Heart right ventricle (tissue), 16 donors: ENCODE data around the gene CBFA2T3. TPM values are rescaled to one million over a fixed set of nuclear protein-coding genes. Genes with fewer than 3 reads are reported as not detected.

Source experiments
- ATAC-seq, 8 donors: fragments of 200-7000 bp; cut with Tn5 transposase; one replicate each; pipeline ENCODE4 v1.9.1; 2020; ENCODE audit warnings: mild to moderate bottlenecking in 8 of 8, moderate library complexity in 8 of 8, moderate number of reproducible peaks in 1 of 8
- DNase-seq, 2 donors: peaks; one replicate each; pipeline ENCODE4 v3.0.0-alpha.2; 2020
- H3K27ac ChIP-seq, 10 donors: fragments of 200-600 bp; sonication (generic) in 2 of 10; one replicate each; pipeline versions ENCODE4 v1.5.0 to v1.8.0; 2020 to 2022; ENCODE audit warnings: mild to moderate bottlenecking in 3 of 10
- H3K27me3 ChIP-seq, 7 donors: fragments of 200-600 bp; one replicate each; pipeline ENCODE4 v1.8.0; 2021 to 2022; ENCODE audit warnings: mild to moderate bottlenecking in 2 of 7
- H3K36me3 ChIP-seq, 9 donors: fragments of 200-600 bp; sonication (generic) in 1 of 9; one replicate each; pipeline versions ENCODE4 v1.5.0 to v1.8.0; 2020 to 2022; ENCODE audit warnings: mild to moderate bottlenecking in 2 of 9
- H3K4me1 ChIP-seq, 9 donors: fragments of 200-600 bp; sonication (generic) in 1 of 9; one replicate each; pipeline versions ENCODE4 v1.5.0 to v1.8.0; 2020 to 2022; ENCODE audit warnings: mild to moderate bottlenecking in 4 of 9
- H3K4me3 ChIP-seq, 10 donors: fragments of 200-600 bp; sonication (generic) in 2 of 10; one replicate each; pipeline versions ENCODE4 v1.5.0 to v1.8.0; 2020 to 2022; ENCODE audit warnings: mild to moderate bottlenecking in 7 of 10, moderate library complexity in 2 of 10
- H3K9me3 ChIP-seq, 11 donors: fragments of 200-600 bp in 10 of 11; sonication (generic) in 2 of 11; one replicate each; pipeline versions ENCODE4 v1.5.0 to v1.8.0; 2013 to 2022; ENCODE audit warnings: mild to moderate bottlenecking in 2 of 11, control low read depth in 1 of 11, moderate library complexity in 1 of 11
- CTCF ChIP-seq, 9 donors: fragments of 200-600 bp; sonication (generic) in 2 of 9; IDR thresholded peaks; one replicate each; pipeline versions ENCODE4 v1.5.0 to v1.8.0; 2021 to 2022; ENCODE audit warnings: antibody characterized with exemption in 9 of 9, mild to moderate bottlenecking in 5 of 9, moderate library complexity in 1 of 9
- WGBS, 2 donors: extraction: QIAGEN DNeasy Blood & Tissue Kit; methylation state at CpG; one replicate each; pipeline ENCODE4 v1.1.7; 2013; ENCODE audit warnings: inconsistent platforms in 1 of 2; 5-methylcytosine and 5-hydroxymethylcytosine counted together
- intact Hi-C, 10 donors: fragments of 100-400 bp; cut with DNase I; formaldehyde crosslinking; loops; one replicate each; pipeline versions ENCODE4 v1.11.1 to v1.14.2; 2022
- polyA plus RNA-seq, 2 donors: library from polyadenylated mRNA; stranded (reverse); fragments of 200-250 nt; gene quantifications; one replicate each; pipeline ENCODE4 v1.2.3, GENCODE V29; 2013
- total RNA-seq, 10 donors: library from RNA; stranded (reverse); fragmentation: NEBNext Ultra II Directional in 3 of 10; extraction: Animal tissue kit (Norgen Biotek cat#: 25700) in 3 of 10; gene quantifications; one replicate each; pipeline versions ENCODE4 v1.2.1 to v1.2.4, GENCODE V29; 2021 to 2023
- donor health status: Arrhythmogenic right ventricular cardiomyopathy.
- donor health status: ischemic (EF 13 %, LVEDD 7.1; RV severe dilation, severe dysfunction).
- donor health status: healthy with polysubstance abuse.
- donor health status: DM: no; HTN: yes; CAD: no.
- donor health status: DM: no; HTN: no; CAD: no.
- donor health status: ischemic (EF 25% LVEDD 6.9; RV normal size, moderate dysfunction).
- donor health status: ischemic (EF 25% LVEDD 5.7; RV mildly dilated, moderate dysfunction).
- donor health status: healthy.
- donor health status: DM: yes; HTN: yes; CAD: no.
- donor health status: Ischemic cardiomyopathy.
- donor health status: ischemic (EF 35%, LVEDD 5.7; RV mildly dilated, moderate dysfunction).
- donor health status: nonischemic (EF 11% LVEDD 7.7; RV severe dilation, severe dysfunction).
- donor health status: DM: yes; HTN: yes; CAD: no.
- donor health status: PGD.
- donor health status: ischemic (EF 29% LVEDD 5.4; RV normal size, mild dysfunction).
- donor health status: nonischemic (EF 23%, LVEDD 6.1; RV moderate dilation, normal function).

CBFA2T3 gene
- total and polyA plus RNA-seq, 12 donors = 3.1 to 17.6 (median 6.1) TPM

- ATAC-seq (no peak), DNase-seq (no peak)
- Histone ChIP-seq H3K27ac (no peak overlapping the region), H3K4me1 (peaks cover 0 to 7% (median 0%) of the 10 kb centered on the region in 9 donors), H3K27me3 (peaks cover 0 to 69% (median 56%) of the 10 kb centered on the region in 7 donors), H3K9me3 (peaks cover 0 to 33% (median 14%) of the 10 kb centered on the region in 11 donors), H3K4me3 (no peak overlapping the region), H3K36me3 (no peaks in the 10 kb centered on the region)
- WGBS, 2 donors = 86 to 87% methylated on average over 28 of the region's 28 CpGs
- intact Hi-C loops = no loop called here
- no peak for TF ChIP-seq CTCF (IDR thresholded peaks at IDR 0.05)
Measured at GRCh38 chr16:88995746-88996535, 18.9 kb upstream of the CBFA2T3 start.

GRCh38 chr16:88995194-88995593, 18.2 kb upstream of the CBFA2T3 start:
- TF ChIP-seq CTCF (IDR thresholded peaks at IDR 0.05) = no peak
- 70 to 72% methylated on average over 16 of the region's 16 CpGs for WGBS, 2 donors
- H3K36me3 ChIP-seq = no peaks in the 10 kb centered on the region
- no peak overlapping the region for H3K4me3 ChIP-seq
- no peak overlapping the region for H3K27ac ChIP-seq
- peaks cover 0 to 69% (median 55%) of the 10 kb centered on the region in 7 donors for H3K27me3 ChIP-seq
- H3K4me1 ChIP-seq = peaks cover 0 to 7% (median 0%) of the 10 kb centered on the region in 9 donors
- ATAC-seq (no peak), DNase-seq (no peak)
- intact Hi-C loops = no loop called here
- H3K9me3 ChIP-seq = peaks cover 0 to 26% (median 14%) of the 10 kb centered on the region in 11 donors

- ATAC-seq (no peak), DNase-seq (no peak)
- WGBS, 2 donors = 51 to 55% methylated on average over 12 of the region's 12 CpGs
- no peaks in the 10 kb centered on the region for H3K36me3 ChIP-seq
- TF ChIP-seq CTCF (IDR thresholded peaks at IDR 0.05) = no peak
- H3K4me1 ChIP-seq = peaks cover 0 to 7% (median 0%) of the 10 kb centered on the region in 9 donors
- no peak overlapping the region for H3K4me3 ChIP-seq
- H3K9me3 ChIP-seq = peaks cover 0 to 26% (median 14%) of the 10 kb centered on the region in 11 donors
- intact Hi-C loops = no loop called here
- H3K27ac ChIP-seq = no peak overlapping the region
- peaks cover 0 to 73% (median 60%) of the 10 kb centered on the region in 7 donors for H3K27me3 ChIP-seq
Measured at GRCh38 chr16:88994695-88995094, 17.7 kb upstream of the CBFA2T3 start.

- TF ChIP-seq CTCF (IDR thresholded peaks at IDR 0.05) = no peak
- H3K27ac ChIP-seq = no peak overlapping the region
- H3K4me1 ChIP-seq = peaks cover 0 to 7% (median 0%) of the 10 kb centered on the region in 9 donors
- H3K36me3 ChIP-seq = no peaks in the 10 kb centered on the region
- no peak overlapping the region for H3K4me3 ChIP-seq
- 77 to 79% methylated on average over 19 of the region's 19 CpGs for WGBS, 2 donors
- no peak for DNase-seq
- intact Hi-C loops = no loop called here
- no peak for ATAC-seq
- peaks cover 0 to 24% (median 14%) of the 10 kb centered on the region in 11 donors for H3K9me3 ChIP-seq
- H3K27me3 ChIP-seq = peaks cover 0 to 79% (median 65%) of the 10 kb centered on the region in 7 donors
Measured at GRCh38 chr16:88993946-88994600, 17.1 kb upstream of the CBFA2T3 start.
